RWPE1 (cell line): ENCODE data around the gene TESPA1.

Experiments used
- CTCF ChIA-PET: fragments of 350-600 bp; sonication (Branson Sonifier 250); formaldehyde crosslinking; extraction: SDS; loops from one replicate; lab custom pipeline; 2021; lab: Yijun Ruan, JAX
- POLR2A ChIA-PET: fragments of 400-600 bp; formaldehyde crosslinking; extraction: SDS; loops from one replicate; lab custom pipeline; 2020; ENCODE audit warnings: antibody characterized with exemption; ENCODE audit not compliant: low non-redundant PET; lab: Yijun Ruan, JAX
- DNase-seq: peaks from one replicate; pipeline ENCODE4 v3.0.0; 2012; ENCODE audit warnings: low spot score
- H3K27ac ChIP-seq: fragments of 450-650 bp; 2 replicates; pipeline ENCODE4 v1.5.1; 2017
- CTCF ChIP-seq: fragments of 450-650 bp; conservative IDR thresholded peaks from 2 replicates; pipeline ENCODE4 v1.5.1; 2017; ENCODE audit warnings: low read depth, mild to moderate bottlenecking

The TESPA1 gene

DNA sequence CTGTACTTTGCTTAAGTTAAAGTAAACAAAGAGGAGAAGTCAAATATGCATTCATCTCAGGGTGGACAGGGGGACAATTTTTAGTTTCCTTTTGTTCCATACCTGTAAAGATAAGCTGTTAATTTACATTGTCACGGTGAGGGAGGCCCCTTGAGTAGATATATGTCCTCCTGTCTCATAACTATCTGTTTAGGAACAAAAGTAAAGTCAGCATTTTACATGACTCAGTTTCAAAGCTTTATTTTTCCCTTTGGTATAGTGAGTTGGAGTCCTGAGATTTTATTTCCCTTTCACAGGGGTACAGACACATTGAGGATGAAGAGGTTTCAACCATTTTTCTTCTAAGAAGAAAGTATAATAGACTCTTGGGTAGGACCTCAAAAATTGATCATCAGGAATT is 50.1 kb downstream of the TESPA1 start:
- ChIA-PET POLR2A (no interaction called here), CTCF (no interaction called here)
- DNase-seq = no peak
- TF ChIP-seq CTCF = no peak
- H3K27ac ChIP-seq = peak overlapping the region; percentile 94

DNA sequence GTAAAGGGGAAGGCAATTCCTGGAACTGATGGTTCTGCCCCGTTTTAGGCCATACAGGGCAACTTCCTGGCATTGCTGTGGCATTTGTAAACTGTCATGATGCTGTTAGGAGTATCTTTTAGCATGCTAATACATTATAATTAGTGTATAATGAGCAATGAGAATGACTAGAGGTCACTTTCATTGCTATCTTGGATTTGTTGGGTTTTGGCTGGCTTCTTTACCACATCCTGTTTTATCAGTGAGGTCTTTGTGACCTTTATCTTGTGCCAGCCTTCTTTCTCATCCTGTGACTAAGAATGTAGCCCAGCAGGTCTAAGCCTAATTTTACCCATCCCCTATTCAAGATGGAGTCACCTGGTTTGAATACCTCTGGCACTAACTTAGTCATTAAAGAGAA is 51.2 kb downstream of the TESPA1 start:
- H3K27ac ChIP-seq = no peak overlapping the region
- ChIA-PET POLR2A (no interaction called here), CTCF (no interaction called here)
- DNase-seq = peak; percentile 36
- no peak for TF ChIP-seq CTCF

- CTCF ChIA-PET = no interaction called here
- DNase-seq = no peak
- H3K27ac ChIP-seq = peak overlapping the region; percentile 71
Measured at GRCh38 chr12:54932691-54933090, 51.9 kb downstream of the TESPA1 start.

GRCh38 chr12:54932038-54932437 is 52.5 kb downstream of the TESPA1 start:
- no peak for TF ChIP-seq CTCF
- CTCF ChIA-PET = no interaction called here
- no peak overlapping the region; the same call in 1 of the 2 replicates for H3K27ac ChIP-seq
- POLR2A ChIA-PET = no interaction called here
- DNase-seq = no peak

More at GRCh38 chr12:54932691-54933090, 51.9 kb downstream of the TESPA1 start:
- TF ChIP-seq CTCF = no peak
- POLR2A ChIA-PET = no interaction called here

DNA sequence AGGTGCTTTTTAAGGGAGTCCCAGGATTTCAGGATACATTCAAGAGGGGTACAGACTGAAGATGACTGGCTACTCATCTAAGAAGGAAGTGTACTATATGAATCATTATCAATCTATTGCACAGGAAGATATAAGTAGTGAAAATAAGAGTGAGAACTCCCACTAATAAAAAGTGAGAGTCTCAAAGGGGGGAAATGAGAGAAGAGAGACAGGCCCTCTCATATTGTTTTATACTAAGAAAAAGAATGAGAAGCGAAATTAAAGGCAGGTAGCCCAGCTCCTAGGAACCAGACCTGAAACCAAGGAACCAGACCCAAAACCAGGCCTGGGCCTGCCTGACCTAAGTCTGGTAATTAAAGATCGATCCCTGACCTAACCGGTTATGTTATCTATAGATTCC is 54.6 kb downstream of the TESPA1 start:
- no peak for TF ChIP-seq CTCF
- no peak overlapping the region for H3K27ac ChIP-seq
- DNase-seq = no peak
- ChIA-PET CTCF (no interaction called here), POLR2A (no interaction called here)

DNA sequence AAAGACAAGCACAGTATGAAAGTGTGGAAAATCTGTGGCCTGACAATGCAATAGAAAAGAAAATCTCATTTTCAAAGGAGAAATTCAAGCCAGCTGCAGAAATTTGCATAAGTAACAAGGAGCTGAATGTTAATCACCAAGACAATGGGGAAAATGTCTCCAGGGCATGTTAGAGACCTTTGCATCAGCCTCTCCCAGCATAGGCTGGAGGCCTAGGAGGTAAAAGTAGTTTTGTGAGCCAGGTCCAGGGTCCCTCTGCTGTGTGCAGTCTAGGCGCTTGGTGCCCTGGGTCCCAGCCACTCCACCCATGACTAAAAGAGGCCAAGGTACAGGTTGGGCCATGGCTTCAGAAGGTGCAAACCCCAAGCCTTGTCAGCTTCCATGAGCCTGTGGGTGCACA is 58.3 kb downstream of the TESPA1 start:
- TF ChIP-seq CTCF = no peak
- ChIA-PET CTCF (no interaction called here), POLR2A (no interaction called here)

More for the DNA sequence above, 58.3 kb downstream of the TESPA1 start:
- H3K27ac ChIP-seq = no peak overlapping the region
- DNase-seq = no peak
